Measurements from ENCODE around the gene USP15. TPM values are rescaled to one million over a fixed set of nuclear protein-coding genes. Genes with fewer than 3 reads are reported as not detected.
A peak's percentile ranks its signal among the peaks of the same experiment; 100 is the strongest.

Gene USP15
- total RNA-seq, 2 experiments from 2014 or later: 87.2 to 98.0 TPM

DNA sequence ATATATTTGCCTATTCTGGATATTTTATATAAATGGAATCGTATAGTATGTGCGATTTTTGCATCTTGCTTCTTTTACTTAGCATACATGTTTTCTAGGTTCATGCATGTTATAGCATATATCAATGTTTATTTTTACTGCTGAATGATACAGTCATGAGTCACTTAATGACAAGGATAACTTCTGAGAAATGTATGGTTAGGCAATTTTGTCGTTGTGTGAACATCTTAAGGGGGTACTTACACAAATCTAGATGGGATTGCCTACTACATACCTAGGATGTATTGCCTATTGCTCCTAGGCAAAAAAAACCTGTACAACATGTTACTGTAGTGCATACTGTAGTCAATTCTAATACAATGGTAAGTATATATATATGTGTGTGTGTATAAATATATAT is 8.8 kb downstream of the USP15 start:
- POLR2A ChIA-PET: no interaction called here
- Mint-ChIP-seq H3K4me1 (peaks cover 86% of the 10 kb centered on the region), H3K27ac (peak overlapping the region; percentile 48), H3K27me3 (no peaks in the 10 kb centered on the region), H3K9me3 (ENCODE audit: low read depth) (no peaks in the 10 kb centered on the region), H3K36me3 (ENCODE audit: low read depth) (peaks cover 19% of the 10 kb centered on the region), H3K4me3 (no peak overlapping the region)
- CTCF ChIA-PET: no interaction called here
- intact Hi-C loops (cut with DNase I, micrococcal nuclease): loop anchor here in 1 of 2 experiments (10.0 kb wide), 1 partner anchor 256 kb away; no protein-coding TSS in a partner anchor
- ATAC-seq (peak; percentile 55), DNase-seq (no peak)

DNA sequence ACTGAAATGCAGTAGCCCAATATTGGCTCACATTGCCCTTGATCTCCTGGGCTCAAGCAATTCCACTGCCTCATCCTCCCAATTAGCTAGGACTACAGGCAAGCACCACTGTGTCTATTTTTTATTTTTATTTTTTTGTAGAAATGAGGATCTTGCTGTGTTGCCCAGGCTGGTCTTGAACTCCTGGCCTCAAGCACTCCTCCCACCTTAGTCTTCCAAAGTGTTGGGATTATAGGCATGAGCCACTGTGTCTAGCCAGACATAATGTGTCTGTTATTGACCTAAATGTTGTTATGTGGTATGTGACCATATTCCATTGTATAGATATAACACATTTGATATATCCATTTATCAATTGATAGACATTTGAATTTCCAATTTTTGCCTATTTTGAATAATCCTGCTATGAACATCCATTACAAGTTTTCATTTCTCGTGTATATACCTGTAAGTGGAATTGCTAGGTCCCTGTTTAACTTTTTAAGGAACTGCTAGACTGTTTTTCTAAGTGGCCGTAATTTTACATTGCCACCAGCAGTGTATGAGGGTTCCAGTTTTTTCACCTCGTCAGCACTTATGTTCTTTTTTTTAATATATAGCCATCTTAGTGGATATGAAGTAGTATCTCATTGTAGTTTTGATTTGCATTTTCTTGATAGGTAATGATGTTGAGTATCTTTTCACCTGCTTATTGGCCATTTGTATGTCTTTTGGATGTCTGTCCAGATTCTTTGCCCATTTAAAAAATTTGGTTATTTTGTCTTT is 9.4 kb downstream of the USP15 start:
- DNase-seq (no peak), ATAC-seq (no peak)
- ChIA-PET POLR2A (no interaction called here), CTCF (no interaction called here)
- Mint-ChIP-seq H3K4me3 (no peak overlapping the region), H3K27ac (no peak overlapping the region), H3K4me1 (peaks cover 85% of the 10 kb centered on the region), H3K9me3 (ENCODE audit: low read depth) (no peaks in the 10 kb centered on the region), H3K36me3 (ENCODE audit: low read depth) (peaks cover 14% of the 10 kb centered on the region), H3K27me3 (no peaks in the 10 kb centered on the region)
- intact Hi-C loops (cut with DNase I, micrococcal nuclease): loop anchor here in 1 of 2 experiments (10.0 kb wide), 1 partner anchor 255 kb away; no protein-coding TSS in a partner anchor

DNA sequence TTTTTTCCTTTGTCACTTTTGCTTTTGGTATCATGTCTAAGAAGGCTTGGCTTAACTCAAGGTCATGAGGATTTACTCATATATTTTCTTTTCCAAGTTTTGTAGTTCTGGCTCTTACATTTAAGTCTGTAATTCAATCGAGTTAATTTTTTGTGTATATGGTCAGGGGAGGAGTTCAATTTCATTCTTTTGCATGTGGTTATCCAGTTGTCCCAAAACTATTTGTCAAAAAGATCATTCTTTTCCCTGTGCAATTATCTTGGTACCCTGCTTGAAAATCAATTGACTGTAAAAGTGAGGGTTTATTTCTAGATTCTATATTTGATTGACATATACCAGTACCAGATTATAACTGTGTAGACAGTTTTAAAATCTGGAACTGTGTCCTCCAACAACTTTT is 10.2 kb downstream of the USP15 start:
- H3K27ac Mint-ChIP-seq: peak overlapping the region; percentile 69
- no peak for DNase-seq
- H3K27me3 Mint-ChIP-seq: no peaks in the 10 kb centered on the region
- peaks cover 86% of the 10 kb centered on the region for H3K4me1 Mint-ChIP-seq
- peaks cover 15% of the 10 kb centered on the region for H3K36me3 Mint-ChIP-seq (ENCODE audit: low read depth)
- ATAC-seq: no peak
- POLR2A ChIA-PET: no interaction called here
- intact Hi-C loops (cut with DNase I, micrococcal nuclease): no loop called here
- no peaks in the 10 kb centered on the region for H3K9me3 Mint-ChIP-seq (ENCODE audit: low read depth)
- no peak overlapping the region for H3K4me3 Mint-ChIP-seq
- CTCF ChIA-PET: no interaction called here

DNA sequence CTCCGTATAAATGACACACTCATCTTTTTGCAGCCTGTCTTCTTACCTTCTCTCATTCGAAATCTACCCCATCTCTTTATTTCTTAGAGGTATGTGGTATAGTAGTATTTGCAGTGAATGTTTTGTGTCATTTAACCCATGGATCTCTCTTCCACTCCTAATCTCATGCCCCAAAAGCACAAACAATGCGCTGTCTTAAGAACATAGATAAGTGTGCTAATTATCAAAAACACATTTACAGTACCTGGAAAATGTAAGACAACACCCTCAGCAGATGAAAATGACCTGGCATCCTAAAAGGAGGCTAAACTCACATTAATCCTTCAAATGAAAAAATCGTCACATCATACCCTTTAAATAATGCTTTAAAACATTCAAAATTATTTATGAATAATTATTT is 10.7 kb downstream of the USP15 start:
- POLR2A ChIA-PET: no interaction called here
- H3K36me3 Mint-ChIP-seq (ENCODE audit: low read depth): peaks cover 14% of the 10 kb centered on the region
- no peaks in the 10 kb centered on the region for H3K27me3 Mint-ChIP-seq
- H3K27ac Mint-ChIP-seq: peak overlapping the region; percentile 1
- H3K4me3 Mint-ChIP-seq: no peak overlapping the region
- H3K4me1 Mint-ChIP-seq: peaks cover 87% of the 10 kb centered on the region
- ATAC-seq (no peak), DNase-seq (no peak)
- CTCF ChIA-PET: no interaction called here
- H3K9me3 Mint-ChIP-seq (ENCODE audit: low read depth): no peaks in the 10 kb centered on the region
- intact Hi-C loops (cut with DNase I, micrococcal nuclease): no loop called here

DNA sequence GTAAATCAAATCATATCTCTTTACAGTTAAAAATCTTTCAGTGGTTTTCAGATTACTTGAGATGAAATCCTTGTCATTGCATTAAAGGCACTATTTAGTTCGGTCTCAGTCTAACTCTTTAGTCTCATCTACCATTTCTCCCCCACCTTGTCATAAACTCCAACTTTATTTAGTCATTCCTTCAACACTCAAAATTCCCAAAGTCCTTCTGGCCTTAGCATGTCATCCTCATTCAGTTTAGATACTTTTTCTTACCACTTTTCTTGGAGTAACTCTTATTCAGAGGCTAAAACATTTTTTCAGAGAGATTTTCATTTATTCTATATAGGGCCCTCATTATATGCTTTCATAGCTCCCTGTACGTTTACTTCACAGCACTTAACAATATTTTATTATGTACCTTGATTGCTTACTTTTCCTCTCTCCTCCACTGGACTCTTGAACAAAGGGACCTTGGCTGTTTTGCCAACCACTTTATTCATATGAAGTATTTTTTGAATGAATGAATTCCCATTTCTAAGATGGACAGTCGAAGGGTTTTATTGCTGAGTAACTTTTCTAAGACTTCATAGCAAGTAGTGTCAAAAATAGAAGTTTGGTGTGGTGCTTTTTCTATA is 12.8 kb downstream of the USP15 start:
- ATAC-seq: no peak
- intact Hi-C loops (cut with DNase I, micrococcal nuclease): no loop called here
- H3K27me3 Mint-ChIP-seq: no peaks in the 10 kb centered on the region
- H3K4me3 Mint-ChIP-seq: no peak overlapping the region
- peaks cover 15% of the 10 kb centered on the region for H3K36me3 Mint-ChIP-seq (ENCODE audit: low read depth)
- H3K27ac Mint-ChIP-seq: peak overlapping the region; percentile 16
- ChIA-PET CTCF (no interaction called here), POLR2A (no interaction called here)
- DNase-seq: no peak
- no peaks in the 10 kb centered on the region for H3K9me3 Mint-ChIP-seq (ENCODE audit: low read depth)
- H3K4me1 Mint-ChIP-seq: peaks cover 83% of the 10 kb centered on the region

DNA sequence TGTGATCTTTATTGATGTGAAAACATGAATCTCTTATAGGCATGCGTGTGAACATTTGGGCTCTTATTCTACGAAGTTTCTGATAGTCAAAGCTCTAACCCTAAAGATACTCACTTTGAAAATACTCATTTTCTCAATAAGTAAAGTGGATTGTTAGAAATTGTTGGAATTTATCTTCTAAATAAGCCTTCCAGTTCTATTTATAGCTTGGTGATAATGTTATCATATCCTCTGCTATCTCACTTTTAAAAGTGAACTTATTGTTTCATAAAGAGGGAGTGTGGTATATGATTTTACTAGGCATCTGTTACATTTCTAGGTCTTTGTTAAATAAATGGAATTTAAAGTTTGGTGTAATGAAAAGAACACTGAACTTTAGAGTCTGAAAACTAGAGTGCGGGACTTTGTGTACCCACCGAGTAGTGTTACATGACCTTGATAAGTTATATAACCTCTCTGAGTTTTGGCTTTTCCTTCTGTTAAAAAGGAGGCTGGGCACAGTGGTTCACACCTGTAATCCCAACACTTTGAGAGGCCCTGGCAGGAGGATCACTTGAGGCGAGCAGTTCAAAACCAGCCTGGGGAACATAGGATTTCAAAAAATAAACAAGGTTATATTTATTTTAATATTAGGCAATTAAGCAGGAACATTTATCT is 13.6 kb downstream of the USP15 start:
- H3K27ac Mint-ChIP-seq: peak overlapping the region; percentile 17
- ATAC-seq: no peak
- ChIA-PET CTCF (interaction anchor here (1.4 kb wide), 1 partner anchor 110 kb away, joined by 4 read pairs; no protein-coding TSS in a partner anchor), POLR2A (no interaction called here)
- no peak for DNase-seq
- H3K9me3 Mint-ChIP-seq (ENCODE audit: low read depth): no peaks in the 10 kb centered on the region
- no peaks in the 10 kb centered on the region for H3K27me3 Mint-ChIP-seq
- intact Hi-C loops (cut with DNase I, micrococcal nuclease): no loop called here
- peaks cover 78% of the 10 kb centered on the region for H3K4me1 Mint-ChIP-seq
- H3K4me3 Mint-ChIP-seq: no peak overlapping the region
- peaks cover 17% of the 10 kb centered on the region for H3K36me3 Mint-ChIP-seq (ENCODE audit: low read depth)

DNA sequence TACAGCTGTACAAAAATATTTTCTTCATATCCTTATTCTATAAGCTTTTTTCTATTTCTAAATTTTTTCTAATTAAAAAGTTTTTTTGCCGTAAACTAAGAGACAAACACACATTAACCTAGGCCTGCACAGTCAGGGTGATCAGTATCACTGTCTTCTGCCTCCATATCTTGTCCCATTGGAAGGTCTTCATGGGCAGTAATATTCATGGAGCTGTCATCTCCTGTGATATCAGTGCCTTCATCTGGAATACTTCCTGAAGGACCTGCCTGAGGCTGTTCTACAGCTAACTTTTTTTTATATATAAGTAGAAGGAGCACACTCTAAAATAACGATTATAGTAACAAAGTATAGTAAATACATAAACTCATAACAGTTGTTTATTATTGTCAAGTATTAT is 17.8 kb downstream of the USP15 start:
- Mint-ChIP-seq H3K4me1 (peaks cover 80% of the 10 kb centered on the region), H3K27me3 (no peaks in the 10 kb centered on the region), H3K36me3 (ENCODE audit: low read depth) (peaks cover 25% of the 10 kb centered on the region), H3K9me3 (ENCODE audit: low read depth) (peaks cover 4% of the 10 kb centered on the region), H3K27ac (no peak overlapping the region), H3K4me3 (no peak overlapping the region)
- DNase-seq (no peak), ATAC-seq (no peak)
- intact Hi-C loops (cut with DNase I, micrococcal nuclease): loop anchor here in 1 of 2 experiments (2.0 kb wide), 1 partner anchor 13 kb away; no protein-coding TSS in a partner anchor
- ChIA-PET POLR2A (interaction anchor here (0.6 kb wide), 1 partner anchor 112 kb away, joined by 5 read pairs; no protein-coding TSS in a partner anchor), CTCF (interaction anchor here (2.4 kb wide), 1 partner anchor 14 kb away, joined by 7 read pairs; no protein-coding TSS in a partner anchor)

DNA sequence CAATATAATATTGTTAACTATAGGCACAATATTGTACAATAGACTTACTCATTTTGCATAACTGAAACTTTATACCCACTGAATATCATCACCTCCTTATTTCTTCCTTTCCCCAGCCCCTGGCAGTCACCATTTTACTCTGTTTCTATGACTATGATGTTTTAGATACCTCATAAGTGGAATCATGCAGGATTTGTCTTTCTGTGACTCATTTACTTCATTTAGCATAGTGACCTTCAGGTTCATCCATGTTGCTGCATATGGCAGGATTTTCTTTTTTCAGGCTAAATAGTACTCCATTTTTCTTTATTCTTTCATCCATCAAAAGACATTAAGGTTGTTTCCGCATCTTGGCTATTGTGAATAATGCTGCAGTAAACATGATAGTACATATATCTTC is 18.9 kb downstream of the USP15 start:
- CTCF ChIA-PET: interaction anchor here (1.2 to 2.4 kb wide), 2 partner anchors 13 to 90 kb away, joined by 3 to 7 read pairs; no protein-coding TSS in a partner anchor
- intact Hi-C loops (cut with DNase I, micrococcal nuclease): loop anchor here in 1 of 2 experiments (2.0 kb wide), 1 partner anchor 14 kb away; no protein-coding TSS in a partner anchor

DNA sequence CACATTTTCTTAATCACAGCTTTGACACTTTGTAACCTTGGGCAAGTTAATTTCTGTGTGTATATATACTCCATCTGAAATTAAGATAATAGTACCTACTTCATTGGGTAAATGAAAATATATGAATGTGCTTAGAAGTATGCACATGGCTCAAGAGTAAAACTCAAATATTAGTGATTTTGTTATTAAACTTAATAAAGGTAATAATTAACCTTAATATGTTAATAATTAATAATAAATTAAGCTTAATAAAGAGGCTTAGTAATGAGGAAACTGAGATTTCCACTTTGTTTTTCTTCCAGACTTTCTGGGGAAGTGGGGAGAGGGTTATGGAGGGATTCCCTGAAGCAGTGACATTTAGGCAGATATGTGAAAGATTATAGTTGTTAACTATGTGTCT is 19.8 kb downstream of the USP15 start:
- DNase-seq (no peak), ATAC-seq (no peak)
- ChIA-PET POLR2A (no interaction called here), CTCF (interaction anchor here (1.2 to 2.4 kb wide), 2 partner anchors 12 to 89 kb away, joined by 3 to 7 read pairs; no protein-coding TSS in a partner anchor)
- intact Hi-C loops (cut with DNase I, micrococcal nuclease): loop anchor here (2.0 kb wide), 1 partner anchor 15 kb away; no protein-coding TSS in a partner anchor
- Mint-ChIP-seq H3K27me3 (no peaks in the 10 kb centered on the region), H3K4me3 (no peak overlapping the region), H3K4me1 (peaks cover 76% of the 10 kb centered on the region), H3K36me3 (ENCODE audit: low read depth) (peaks cover 23% of the 10 kb centered on the region), H3K27ac (no peak overlapping the region), H3K9me3 (ENCODE audit: low read depth) (peaks cover 4% of the 10 kb centered on the region)

More for the DNA sequence above, 18.9 kb downstream of the USP15 start:
- H3K4me3 Mint-ChIP-seq: no peak overlapping the region
- peak; percentile 61 for ATAC-seq
- no peaks in the 10 kb centered on the region for H3K27me3 Mint-ChIP-seq
- no peak for DNase-seq
- peaks cover 4% of the 10 kb centered on the region for H3K9me3 Mint-ChIP-seq (ENCODE audit: low read depth)
- peaks cover 78% of the 10 kb centered on the region for H3K4me1 Mint-ChIP-seq
- peak overlapping the region; percentile 62 for H3K27ac Mint-ChIP-seq
- POLR2A ChIA-PET: no interaction called here
- peaks cover 25% of the 10 kb centered on the region for H3K36me3 Mint-ChIP-seq (ENCODE audit: low read depth)

DNA sequence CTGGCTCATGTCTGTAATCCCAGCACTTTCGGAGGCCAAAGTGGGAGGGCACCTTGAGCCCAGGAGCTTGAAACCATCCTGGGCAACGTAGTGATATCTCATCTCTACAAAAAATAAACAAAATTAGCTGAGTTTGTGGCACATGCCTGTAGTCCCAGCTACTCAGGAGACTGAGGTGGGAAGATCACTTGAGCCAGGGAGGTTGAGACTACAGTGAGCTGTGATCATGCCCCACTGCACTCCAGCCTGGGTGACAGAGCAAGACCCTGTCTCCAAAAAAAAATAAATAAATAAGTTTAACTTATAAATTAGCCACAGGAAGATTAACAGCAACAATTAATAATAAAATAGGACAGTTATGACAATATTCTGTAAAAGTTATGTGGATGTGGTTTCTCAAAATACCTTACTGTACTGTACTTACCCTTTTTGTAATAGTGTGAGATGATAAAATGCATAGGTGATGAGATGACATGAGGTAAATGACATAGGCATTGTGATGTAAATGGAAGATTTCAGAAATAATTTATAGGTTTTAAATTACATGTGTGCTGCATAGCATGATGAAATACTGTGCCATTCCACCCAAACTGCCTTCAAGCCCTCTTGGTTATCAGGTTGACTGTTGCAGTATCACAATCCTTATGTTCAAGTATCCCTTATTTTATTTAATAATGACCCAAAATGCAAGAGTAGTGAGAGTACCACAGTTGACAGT is 22.0 kb downstream of the USP15 start:
- intact Hi-C loops (cut with DNase I, micrococcal nuclease): no loop called here
- Mint-ChIP-seq H3K4me1 (peaks cover 76% of the 10 kb centered on the region), H3K27me3 (no peaks in the 10 kb centered on the region), H3K36me3 (ENCODE audit: low read depth) (peaks cover 42% of the 10 kb centered on the region), H3K9me3 (ENCODE audit: low read depth) (peaks cover 11% of the 10 kb centered on the region), H3K27ac (peak overlapping the region; percentile 42), H3K4me3 (no peak overlapping the region)
- ChIA-PET POLR2A (no interaction called here), CTCF (interaction anchor here (1.5 kb wide), 1 partner anchor 18 kb away, joined by 4 read pairs; no protein-coding TSS in a partner anchor)
- DNase-seq (no peak), ATAC-seq (peak; percentile 49)

DNA sequence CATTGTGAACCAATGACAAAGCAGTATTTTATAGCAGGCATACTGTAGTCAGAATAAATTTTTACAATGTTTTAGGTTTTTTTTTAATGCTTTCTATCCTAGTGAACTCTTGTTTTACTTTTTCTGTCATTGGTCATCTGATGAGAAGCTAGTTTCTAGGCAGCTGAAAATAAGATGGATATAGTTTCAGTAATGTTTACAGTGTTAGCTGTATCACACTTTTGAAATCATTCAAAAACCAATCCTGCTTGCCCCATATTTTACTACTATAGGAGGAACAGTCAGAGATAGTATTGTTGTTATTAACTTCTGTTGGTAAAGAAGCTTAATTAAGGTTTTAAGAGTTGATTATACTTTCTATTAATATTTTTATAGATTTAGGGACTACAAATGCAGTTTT is 24.5 kb downstream of the USP15 start:
- DNase-seq (no peak), ATAC-seq (peak; percentile 33)
- ChIA-PET POLR2A (no interaction called here), CTCF (interaction anchor here (0.5 to 1.5 kb wide), 5 partner anchors 8 to 321 kb away, joined by 3 to 6 read pairs (median 3); partner anchors contain the start of gene USP15)
- H3K27me3 Mint-ChIP-seq: no peaks in the 10 kb centered on the region
- intact Hi-C loops (cut with DNase I, micrococcal nuclease): no loop called here
- peaks cover 19% of the 10 kb centered on the region for H3K9me3 Mint-ChIP-seq (ENCODE audit: low read depth)
- H3K4me1 Mint-ChIP-seq: peaks cover 84% of the 10 kb centered on the region
- no peak overlapping the region for H3K4me3 Mint-ChIP-seq
- no peak overlapping the region for H3K27ac Mint-ChIP-seq
- H3K36me3 Mint-ChIP-seq (ENCODE audit: low read depth): peaks cover 51% of the 10 kb centered on the region
